Stimulated activated CD8-positive, alpha-beta memory T cell treated with anti-CD3 and anti-CD28 coated beads, Interleukin-4, amount 100 ng/mL, for 4 hours (primary cell): ENCODE measurements around the gene OVCA2.

ENCODE experiments used
- DNase-seq, 2 donors: peaks; one replicate each; pipeline ENCODE4 v3.0.0-alpha.2; 2020; ENCODE audit warnings: low read depth in 2 of 2, low spot score in 1 of 2

OVCA2 gene

DNA sequence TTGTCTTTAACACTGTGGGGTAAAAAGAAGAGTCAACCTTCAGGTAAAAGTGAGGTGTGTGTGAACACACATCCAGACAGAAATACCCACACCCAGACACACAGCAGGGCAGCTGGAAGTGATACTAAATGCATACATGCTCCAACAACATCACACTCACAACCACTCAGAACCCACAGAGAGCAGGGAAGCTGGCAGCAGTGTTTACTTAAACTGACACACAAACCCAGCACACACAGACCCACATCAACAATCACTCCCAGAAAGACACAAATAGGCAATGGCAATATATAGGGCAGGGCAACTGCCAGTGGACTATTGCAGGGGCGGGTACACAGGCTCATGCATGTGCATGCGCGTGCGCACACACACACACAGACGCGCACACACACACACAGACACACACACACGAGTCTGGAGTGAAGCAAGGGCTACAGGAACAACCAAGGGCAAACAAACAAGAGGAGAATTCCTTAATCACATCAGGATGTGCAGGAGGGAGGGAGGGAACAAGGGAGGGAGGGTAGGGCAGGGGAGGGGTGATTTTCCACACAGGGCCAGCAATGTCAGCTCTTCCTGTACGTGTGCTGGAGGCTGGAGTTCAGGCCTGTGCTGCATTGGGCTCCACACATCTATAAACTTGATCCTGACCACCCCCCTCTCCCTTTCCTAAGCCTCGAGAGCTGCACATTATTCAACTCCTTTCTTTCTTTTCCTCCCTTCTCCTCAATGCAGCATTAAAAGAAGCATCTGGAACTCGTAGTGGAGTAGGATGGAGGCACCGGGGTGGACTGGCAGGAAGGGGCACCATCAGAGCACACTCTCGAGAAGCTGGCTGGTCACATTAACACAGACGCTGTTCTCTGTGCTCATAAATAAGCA is 43.2 kb downstream of the OVCA2 start:
- DNase-seq = no peak

DNA sequence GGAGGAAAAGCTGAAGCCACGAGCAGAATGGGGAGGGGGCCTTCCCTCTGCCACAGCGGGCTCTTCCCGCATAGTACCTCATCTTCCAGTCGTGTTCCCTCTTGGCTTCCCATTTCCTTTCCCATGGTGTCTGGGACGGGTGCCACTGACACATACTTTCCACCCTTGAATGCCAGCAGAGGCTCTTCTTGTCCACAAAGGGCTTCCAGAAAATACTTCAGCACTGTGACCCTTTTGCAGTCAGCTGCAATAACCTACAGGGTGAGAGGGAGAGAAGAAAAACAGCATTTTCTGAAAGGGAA is 43.8 kb downstream of the OVCA2 start:
- no peak for DNase-seq

DNA sequence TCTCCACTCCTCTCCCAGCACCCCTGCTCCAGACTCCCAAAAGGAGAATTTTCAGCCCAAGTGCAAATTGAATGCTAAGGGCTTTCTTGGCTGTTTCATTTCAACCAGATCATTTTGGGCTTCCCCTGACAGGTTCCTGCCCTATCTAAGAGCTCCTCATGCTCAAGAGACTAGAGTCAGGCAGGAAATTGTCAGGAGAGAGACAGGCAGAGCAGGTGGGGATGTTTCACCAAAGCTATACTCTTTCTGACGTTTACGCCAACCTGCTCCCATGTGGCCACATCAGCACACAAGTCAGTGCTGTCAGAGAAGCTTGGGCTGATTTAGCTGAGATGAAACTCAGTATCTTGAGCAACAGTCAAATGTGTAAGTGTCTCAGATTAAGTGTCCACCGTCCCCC is 44.5 kb downstream of the OVCA2 start:
- DNase-seq = no peak

DNA sequence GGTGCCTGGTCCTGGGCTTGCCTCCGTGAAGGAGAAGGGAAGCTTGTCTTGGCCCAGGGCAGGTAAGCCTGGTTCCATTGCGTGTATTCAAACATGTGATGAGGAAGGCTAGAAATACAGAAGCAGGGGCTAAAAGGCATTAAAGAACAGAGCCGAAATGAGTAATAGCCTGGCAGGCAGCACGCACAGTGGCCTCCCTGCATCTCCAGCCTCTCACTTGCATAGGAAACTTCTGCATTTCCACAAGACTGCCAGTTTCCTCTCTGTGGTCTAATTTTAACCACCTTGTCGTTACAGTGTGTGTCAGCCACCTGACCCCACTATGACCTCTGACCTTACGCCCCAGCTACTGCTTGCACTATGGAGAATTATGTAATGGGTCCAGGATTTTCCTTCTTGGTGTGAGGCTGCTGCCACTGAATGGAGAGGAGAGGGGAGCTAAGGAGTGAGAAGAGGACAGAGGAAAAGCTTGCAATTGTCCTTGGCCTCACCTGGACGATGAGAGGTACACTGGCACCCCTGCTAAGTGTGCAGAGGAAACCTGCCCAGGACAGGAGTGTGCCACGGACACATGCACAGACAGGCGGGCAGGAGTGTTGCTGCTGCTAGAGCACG is 45.9 kb downstream of the OVCA2 start:
- no peak for DNase-seq

DNA sequence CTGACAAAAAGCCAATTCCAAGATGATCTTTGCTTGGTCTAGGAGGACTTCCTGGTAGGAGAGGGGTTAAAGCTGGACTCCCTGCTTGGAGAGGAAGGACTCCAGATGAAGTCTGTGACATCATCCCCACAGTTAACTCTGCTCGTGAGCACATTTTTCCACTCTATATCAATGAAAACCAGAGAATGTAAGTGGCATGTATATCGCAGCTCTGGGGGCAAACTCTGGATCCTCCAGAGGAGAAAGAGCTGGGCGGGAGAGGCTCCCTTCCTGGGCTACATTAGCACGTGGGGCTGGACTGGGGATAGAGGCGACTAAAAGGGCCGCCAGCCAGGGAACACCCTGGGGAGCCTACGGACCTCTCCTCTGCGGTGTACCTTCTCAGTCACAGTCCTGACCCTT is 47.2 kb downstream of the OVCA2 start:
- DNase-seq = no peak

DNA sequence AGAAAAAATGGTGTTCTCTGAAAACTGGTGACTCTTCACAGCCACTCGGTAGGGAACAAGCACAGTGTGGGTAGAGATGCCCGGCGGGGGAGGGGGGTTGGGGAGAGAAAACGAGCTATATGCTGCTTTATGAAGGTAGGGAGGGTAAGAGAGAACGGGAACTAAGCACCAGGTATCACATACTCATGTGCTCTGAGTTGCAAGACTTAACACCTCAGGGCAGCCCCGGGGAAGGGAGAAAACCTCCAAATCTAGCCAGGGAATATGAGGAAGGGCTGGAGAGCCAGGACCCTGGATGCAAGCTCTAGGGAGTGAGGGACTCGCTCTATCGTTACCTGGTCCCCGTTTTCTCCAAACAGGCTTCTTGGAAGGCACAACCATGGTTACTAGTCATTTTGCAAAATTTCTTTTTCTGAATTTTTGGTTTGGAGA is 48.4 kb downstream of the OVCA2 start:
- no peak for DNase-seq

DNA sequence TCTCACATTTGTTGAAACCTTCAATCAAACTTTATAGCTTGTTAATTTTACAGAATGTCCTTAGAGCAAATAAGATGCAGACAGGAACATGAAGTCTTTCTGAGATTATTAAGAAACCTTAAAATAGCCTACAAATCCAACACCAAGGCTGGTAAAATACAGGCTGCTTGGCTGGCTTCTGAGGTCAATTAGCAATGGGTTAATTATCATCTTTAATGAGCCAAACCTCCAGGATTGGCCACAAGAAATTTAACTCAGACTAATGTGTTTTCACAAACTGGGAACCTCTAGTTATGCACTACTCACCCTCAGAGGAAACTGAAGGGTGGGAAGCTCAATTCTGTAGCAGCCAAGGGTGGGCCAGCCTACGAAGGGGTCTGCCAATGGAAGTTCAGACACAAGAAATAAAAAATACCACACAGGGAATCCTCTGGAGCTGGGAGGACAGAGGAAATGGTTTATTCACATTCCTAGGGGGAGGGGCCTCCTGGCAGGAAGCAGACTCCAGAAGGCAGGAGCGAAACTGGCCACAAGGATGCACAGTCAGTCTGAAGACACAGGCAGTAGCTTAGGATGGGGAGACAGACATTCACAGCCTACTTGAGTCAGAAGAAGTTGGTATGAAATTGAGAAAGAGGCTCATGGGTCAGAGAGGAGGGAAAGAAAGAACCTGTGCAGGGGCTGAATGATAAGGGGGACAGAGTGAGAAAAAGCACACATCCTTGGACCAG is 49.1 kb downstream of the OVCA2 start:
- no peak for DNase-seq

DNA sequence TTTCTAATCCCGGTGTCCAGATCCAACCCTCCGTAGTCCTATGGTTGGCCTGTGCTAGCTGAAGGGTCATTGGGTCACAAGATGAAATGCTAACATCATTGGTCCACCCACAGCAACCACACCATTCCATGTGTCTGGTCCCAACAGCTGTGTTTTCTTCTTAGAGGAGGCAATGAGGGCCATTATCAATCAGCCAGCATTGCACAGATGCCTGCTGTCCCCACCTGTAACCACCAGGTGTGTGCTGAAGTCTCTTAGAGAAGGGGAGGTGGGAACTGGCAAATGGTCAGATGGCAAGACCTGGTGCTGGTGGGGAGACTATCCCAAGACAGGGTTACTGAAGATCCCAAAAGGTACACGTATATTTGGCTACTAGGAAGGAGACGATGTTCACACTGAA is 50.4 kb downstream of the OVCA2 start:
- no peak for DNase-seq
